ENCODE measurements around the gene STRIP2.

DNA sequence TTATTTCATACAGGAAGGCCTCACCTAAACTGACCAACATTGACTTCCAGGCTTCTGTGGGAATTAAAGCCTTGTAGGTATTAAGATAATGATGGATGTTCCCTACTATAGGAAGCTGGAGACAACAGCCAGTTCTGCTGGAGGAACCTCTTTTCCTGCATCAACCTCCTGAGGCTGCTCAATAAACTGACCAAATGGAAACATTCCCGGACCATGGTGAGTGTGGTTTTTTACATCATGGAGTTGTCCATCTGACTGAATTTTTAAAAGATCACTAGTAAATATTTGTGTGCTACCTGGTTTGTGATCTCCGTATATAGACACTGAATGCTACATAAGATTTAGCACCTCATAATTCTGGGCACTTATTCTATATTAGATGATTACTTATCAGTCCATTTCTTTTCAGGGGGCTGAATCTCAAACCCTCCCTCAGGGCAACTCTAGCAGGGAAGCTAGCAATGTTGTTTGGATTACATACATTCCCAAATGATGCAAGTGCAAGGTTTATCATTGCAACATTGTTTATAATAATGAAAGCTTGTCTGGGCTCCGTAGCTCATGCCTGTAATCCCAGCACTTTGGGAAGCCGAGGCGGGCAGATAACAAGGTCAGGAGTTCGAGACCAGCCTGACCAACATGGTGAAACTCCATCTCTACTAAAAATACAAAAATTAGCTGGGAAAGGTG lies 46.6 kb downstream of the STRIP2 start:
- TF ChIP-seq, protein P1, sequence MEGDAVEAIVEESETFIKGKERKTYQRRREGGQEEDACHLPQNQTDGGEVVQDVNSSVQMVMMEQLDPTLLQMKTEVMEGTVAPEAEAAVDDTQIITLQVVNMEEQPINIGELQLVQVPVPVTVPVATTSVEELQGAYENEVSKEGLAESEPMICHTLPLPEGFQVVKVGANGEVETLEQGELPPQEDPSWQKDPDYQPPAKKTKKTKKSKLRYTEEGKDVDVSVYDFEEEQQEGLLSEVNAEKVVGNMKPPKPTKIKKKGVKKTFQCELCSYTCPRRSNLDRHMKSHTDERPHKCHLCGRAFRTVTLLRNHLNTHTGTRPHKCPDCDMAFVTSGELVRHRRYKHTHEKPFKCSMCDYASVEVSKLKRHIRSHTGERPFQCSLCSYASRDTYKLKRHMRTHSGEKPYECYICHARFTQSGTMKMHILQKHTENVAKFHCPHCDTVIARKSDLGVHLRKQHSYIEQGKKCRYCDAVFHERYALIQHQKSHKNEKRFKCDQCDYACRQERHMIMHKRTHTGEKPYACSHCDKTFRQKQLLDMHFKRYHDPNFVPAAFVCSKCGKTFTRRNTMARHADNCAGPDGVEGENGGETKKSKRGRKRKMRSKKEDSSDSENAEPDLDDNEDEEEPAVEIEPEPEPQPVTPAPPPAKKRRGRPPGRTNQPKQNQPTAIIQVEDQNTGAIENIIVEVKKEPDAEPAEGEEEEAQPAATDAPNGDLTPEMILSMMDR (IDR thresholded peaks at IDR 0.05 in 2 of 3, conservative IDR thresholded peaks at IDR 0.05 in 1 of 3; ENCODE audit: borderline replicate concordance in 1 of 3, insufficient read depth in 1 of 3, low read depth in 2 of 3, low read length in 2 of 3), result no peak
- TF ChIP-seq POLR2A (IDR thresholded peaks at IDR 0.05; ENCODE audit: borderline replicate concordance, extremely low read depth, insufficient read depth, insufficient read length) (no peak), SRF (IDR thresholded peaks at IDR 0.05; ENCODE audit: low read depth) (no peak), POLR2AphosphoS5 (IDR thresholded peaks at IDR 0.05; ENCODE audit: low read depth, low read length) (no peak), SIN3A (IDR thresholded peaks at IDR 0.05; ENCODE audit: low read depth) (no peak)
- TF ChIP-seq, protein P2, sequence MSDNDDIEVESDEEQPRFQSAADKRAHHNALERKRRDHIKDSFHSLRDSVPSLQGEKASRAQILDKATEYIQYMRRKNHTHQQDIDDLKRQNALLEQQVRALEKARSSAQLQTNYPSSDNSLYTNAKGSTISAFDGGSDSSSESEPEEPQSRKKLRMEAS (IDR thresholded peaks at IDR 0.05), result no peak
